ENCODE data around the gene ZNF79.
"Not testable (repeated sequence)": the region's sequence is repeated elsewhere in the genome, so short reads cannot be mapped to it uniquely, and the experiment has no call there.

ZNF79 gene

DNA sequence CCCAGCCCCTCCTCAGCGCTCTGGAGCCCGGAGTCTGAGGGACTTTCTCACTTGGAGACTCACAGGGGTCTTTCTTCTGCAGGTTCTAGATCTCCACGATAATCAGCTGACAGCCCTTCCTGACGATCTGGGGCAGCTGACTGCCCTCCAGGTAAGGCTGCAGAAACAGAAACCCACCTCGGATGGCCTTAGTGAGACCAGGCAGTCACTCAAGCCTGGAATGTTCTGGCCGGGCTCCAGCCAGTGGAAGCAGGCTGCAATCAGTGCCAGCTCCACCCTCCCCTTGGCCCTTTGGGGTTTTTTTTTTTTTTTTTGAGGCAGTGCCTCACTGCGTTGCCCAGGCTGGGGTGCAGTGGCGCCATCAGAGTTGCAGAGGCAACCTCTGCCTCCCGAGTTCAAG, 34.7 kb downstream of the ZNF79 start:
- no peak for DNase-seq

- no peak for DNase-seq
Observed at GRCh38 chr9:127463382-127463781, 39.2 kb downstream of the ZNF79 start.

GRCh38 chr9:127463911-127464310, 39.7 kb downstream of the ZNF79 start:
- no peak for DNase-seq

DNA sequence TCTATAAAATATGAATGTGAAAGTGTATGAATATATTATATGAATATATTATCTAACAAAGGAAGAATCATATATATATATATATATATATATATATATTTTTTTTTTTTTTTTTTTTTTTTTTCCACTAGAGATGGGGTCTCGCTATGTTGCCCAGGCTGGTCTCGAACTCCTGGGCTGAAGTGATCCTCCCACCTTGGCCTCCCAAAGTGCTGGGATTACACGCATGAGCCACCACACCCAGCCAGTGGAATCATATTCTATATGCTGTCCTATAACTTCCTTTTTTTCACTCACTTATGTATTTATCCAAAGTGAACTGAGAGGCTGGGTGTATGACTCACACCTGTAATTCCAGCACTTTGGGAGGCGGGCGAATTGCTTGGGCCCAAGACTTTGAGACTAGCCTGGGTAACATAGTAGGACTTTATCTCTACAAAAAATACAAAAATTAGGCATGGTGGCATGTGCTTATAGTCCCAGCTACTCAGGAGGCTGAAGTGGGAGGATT, 42.3 kb downstream of the ZNF79 start:
- not testable (repeated sequence) for DNase-seq

DNA sequence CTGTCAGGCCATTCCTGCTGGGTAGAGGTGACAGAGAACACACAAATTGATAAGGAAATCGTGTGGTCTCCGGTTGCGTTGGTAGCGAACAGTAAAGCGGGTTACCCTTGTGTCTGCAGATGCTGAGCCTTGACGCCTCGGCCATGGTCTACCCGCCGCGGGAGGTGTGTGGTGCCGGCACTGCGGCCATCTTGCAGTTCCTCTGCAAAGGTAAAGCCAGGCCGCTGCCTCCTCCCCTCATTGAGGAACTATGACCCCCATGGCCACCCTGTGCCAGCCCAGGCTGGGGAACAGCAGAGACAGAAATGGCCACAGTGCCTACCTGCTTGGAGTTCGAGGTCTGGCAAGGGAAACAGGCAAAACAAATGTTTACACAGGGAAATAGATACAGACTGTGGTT, 43.4 kb downstream of the ZNF79 start:
- no peak for DNase-seq

GRCh38 chr9:127470662-127471061, 46.5 kb downstream of the ZNF79 start:
- no peak for DNase-seq

DNA sequence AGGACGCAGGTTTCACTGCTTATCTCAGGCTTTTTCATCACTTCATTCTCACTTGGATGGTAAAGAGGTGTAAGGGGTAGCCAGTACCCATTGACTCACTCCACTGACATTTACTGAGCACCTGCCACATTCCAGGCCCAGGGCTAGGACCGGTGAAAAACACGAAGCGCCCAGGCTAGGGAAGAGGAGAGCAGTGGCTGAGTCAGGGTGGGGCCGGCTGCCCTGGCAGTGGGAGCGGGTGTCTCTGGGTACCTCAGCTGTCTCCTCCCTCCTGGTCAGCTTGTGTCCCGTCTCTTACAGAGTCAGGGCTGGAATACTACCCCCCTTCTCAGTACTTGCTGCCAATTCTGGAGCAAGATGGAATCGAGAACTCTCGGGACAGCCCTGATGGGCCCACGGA, 49.3 kb downstream of the ZNF79 start:
- no peak for DNase-seq

GRCh38 chr9:127473932-127474331, 49.8 kb downstream of the ZNF79 start:
- no peak for DNase-seq

- no peak for DNase-seq
Observed at GRCh38 chr9:127474592-127474991, 50.4 kb downstream of the ZNF79 start.

GRCh38 chr9:127479507-127480081, 55.4 kb downstream of the ZNF79 start:
- DNase-seq, result no peak

- no peak for DNase-seq
Observed at GRCh38 chr9:127482662-127483061, 58.5 kb downstream of the ZNF79 start.

- no peak for DNase-seq
Observed at GRCh38 chr9:127485995-127486394, 61.8 kb downstream of the ZNF79 start.

GRCh38 chr9:127488946-127489345, 64.8 kb downstream of the ZNF79 start:
- DNase-seq, result no peak

- no peak for DNase-seq
Observed at GRCh38 chr9:127489471-127490115, 65.4 kb downstream of the ZNF79 start.

- no peak for DNase-seq
Observed at GRCh38 chr9:127490535-127491230, 66.5 kb downstream of the ZNF79 start.

DNA sequence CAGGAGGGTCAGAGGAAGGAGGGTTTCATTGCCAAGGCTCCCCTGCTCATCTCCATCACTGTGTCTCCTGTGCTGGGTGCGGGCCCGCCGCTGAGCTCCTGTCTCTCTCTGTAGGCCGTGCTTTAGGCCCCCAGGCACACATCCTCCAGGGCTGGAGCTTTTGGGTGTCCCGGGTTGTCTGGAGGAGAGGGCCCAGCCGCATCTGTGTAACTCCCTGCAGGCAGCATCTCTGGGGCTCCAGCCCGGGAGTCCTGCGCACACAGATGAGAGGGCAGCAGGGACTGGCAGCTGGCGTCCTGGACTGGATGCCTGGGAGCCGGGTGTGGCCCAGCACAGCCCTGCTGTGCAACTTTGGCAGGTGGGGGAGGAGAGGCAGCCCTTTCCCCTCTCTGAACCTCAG, 67.3 kb downstream of the ZNF79 start:
- no peak for DNase-seq

- no peak for DNase-seq
Observed at GRCh38 chr9:127492616-127493015, 68.4 kb downstream of the ZNF79 start.

DNA sequence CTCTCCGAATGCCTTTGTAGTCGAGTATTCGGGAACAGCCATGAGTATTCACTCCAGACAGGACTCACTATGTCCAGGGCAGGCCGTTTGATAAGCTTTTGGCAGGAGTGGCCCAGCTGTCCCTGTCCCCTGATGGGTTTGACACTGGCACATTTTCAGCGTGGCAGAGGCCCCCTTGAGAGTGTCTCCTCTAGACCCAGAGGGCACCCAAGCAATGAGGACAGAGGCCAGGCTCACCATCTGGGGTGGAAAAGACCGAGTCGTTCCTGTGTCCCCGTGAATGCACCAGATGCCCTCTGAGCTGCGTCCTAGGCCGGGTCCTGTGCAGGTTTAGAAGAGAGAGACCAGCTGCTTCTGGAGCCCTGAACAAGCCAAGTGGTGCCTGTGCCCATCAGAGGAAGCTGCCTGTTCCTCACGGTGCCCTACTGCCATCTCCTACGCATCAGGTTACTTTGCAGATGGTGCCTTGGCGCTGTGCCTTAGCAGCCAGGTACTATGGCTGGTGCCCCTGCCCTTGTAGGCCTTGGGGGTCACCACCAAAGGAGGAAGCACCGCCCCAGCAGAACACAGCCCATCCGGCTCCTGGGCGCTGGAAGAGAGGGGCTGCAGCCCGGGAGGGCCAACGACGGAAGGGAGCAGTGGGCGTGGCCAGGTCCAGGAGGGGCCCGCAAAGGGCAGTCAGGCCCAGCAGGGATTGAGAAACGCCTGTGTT, 69.6 kb downstream of the ZNF79 start:
- no peak for DNase-seq

DNA sequence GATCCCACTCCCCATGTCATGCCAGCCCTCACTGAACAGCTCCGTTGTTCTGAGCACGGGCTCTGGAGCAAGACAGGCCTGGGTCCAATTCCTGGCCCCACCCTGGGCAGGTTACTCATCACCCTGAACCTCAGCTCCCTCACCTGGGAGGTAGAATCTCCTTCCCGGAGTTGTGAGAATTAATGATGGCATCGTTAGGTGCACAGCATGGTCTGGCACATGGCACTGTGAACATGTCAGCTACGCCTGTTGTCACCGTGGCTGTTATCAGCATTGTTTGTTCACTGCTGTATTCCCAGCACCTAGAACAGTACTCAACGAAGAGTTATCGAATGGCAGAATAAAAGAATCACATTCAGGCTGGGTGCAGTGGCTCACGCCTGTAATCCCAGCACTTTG, 70.1 kb downstream of the ZNF79 start:
- no peak for DNase-seq
